Testis (tissue), 3 donors: ENCODE measurements around the gene MAPKBP1. TPM values are rescaled to one million over a fixed set of nuclear protein-coding genes. Genes with fewer than 3 reads are reported as not detected.

Source experiments
- DNase-seq: peaks from one replicate; pipeline ENCODE4 v3.0.0-alpha.2; 2019
- H3K27ac ChIP-seq, 2 donors: fragments of 200-600 bp; sonication (generic); one replicate each; pipeline ENCODE4 v1.5.1; 2019
- H3K27me3 ChIP-seq: fragments of 200-600 bp; sonication (generic); one replicate; pipeline ENCODE4 v1.5.1; 2019
- H3K36me3 ChIP-seq: fragments of 200-600 bp; sonication (generic); one replicate; pipeline ENCODE4 v1.5.1; 2017; ENCODE audit warnings: low read depth; ENCODE audit errors: missing control alignments
- H3K4me1 ChIP-seq: fragments of 200-600 bp; sonication (generic); one replicate; pipeline ENCODE4 v1.5.1; 2019
- H3K4me3 ChIP-seq, 2 donors: fragments of 200-600 bp; sonication (generic); one replicate each; pipeline ENCODE4 v1.5.1; 2017 to 2019
- H3K9me3 ChIP-seq: fragments of 200-600 bp; sonication (generic); one replicate; pipeline ENCODE4 v1.5.1; 2017
- POLR2A ChIP-seq: fragments of 450-650 bp; IDR thresholded peaks from one replicate; pipeline ENCODE4 v1.6.1; 2017; ENCODE audit warnings: antibody characterized with exemption, mild to moderate bottlenecking, moderate library complexity
- WGBS, 2 donors: methylation state at CpG; one replicate each; pipeline ENCODE4 v1.1.5; 2018; 5-methylcytosine and 5-hydroxymethylcytosine counted together
- intact Hi-C: fragments of 100-400 bp; cut with DNase I; formaldehyde crosslinking; loops from one replicate; pipeline ENCODE4 v1.15.1; 2023; ENCODE audit warnings: low total_unique reads
- polyA plus RNA-seq: library from polyadenylated mRNA; stranded (reverse); fragments of 350-450 nt; fragmentation: Illumina TruSeq; extraction: RNeasy Lipid Tissue Mini Kit (QIAGEN cat#74804); gene quantifications from one replicate; pipeline ENCODE4 v1.2.3, GENCODE V29; 2014; ENCODE audit warnings: low read depth, low replicate concordance; ENCODE audit not compliant: insufficient read depth
- total RNA-seq, 2 donors: library from RNA; depleted of rRNA; stranded (reverse); fragments of >200 nt; gene quantifications; one replicate each; pipeline ENCODE4 v1.2.3, GENCODE V29; 2016
- TF ChIP-seq, protein P1 (sequence below), 3 experiments: fragments of 450-650 bp in 2 of 3; fragments of 200-600 bp in 1 of 3; sonication (generic) in 1 of 3; IDR thresholded peaks; one replicate each; pipeline ENCODE4 v1.5.1; 2016 to 2019; ENCODE audit warnings: antibody characterized with exemption in 3 of 3, mild to moderate bottlenecking in 2 of 3, moderate library complexity in 1 of 3

Gene MAPKBP1
- total and polyA plus RNA-seq, 3 donors from 2014 or later, result 76.2 to 159 (median 156) TPM

DNA sequence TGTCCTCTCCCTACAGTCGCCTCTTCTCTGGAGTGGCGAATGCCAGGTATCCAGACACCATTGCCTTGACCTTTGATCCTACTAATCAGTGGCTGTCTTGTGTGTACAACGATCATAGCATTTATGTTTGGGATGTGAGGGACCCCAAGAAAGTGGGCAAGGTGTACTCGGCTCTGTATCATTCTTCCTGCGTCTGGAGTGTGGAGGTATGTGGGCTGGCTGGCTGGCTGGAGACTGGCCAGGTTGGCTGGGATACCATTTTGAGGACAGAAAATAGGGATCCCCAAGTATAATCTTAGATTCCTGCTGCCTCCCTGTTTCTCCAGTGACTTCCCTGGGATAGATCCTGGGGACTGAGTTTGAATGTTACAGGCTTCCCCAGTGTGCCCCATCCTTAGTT is 40.2 kb downstream of the MAPKBP1 start:
- no peak for TF ChIP-seq POLR2A
- TF ChIP-seq, protein P1, sequence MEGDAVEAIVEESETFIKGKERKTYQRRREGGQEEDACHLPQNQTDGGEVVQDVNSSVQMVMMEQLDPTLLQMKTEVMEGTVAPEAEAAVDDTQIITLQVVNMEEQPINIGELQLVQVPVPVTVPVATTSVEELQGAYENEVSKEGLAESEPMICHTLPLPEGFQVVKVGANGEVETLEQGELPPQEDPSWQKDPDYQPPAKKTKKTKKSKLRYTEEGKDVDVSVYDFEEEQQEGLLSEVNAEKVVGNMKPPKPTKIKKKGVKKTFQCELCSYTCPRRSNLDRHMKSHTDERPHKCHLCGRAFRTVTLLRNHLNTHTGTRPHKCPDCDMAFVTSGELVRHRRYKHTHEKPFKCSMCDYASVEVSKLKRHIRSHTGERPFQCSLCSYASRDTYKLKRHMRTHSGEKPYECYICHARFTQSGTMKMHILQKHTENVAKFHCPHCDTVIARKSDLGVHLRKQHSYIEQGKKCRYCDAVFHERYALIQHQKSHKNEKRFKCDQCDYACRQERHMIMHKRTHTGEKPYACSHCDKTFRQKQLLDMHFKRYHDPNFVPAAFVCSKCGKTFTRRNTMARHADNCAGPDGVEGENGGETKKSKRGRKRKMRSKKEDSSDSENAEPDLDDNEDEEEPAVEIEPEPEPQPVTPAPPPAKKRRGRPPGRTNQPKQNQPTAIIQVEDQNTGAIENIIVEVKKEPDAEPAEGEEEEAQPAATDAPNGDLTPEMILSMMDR (IDR thresholded peaks at IDR 0.05), result no peak
- 59 to 68% methylated on average over 5 of the region's 5 CpGs for WGBS, 2 donors
- peaks cover 6% of the 10 kb centered on the region for H3K4me1 ChIP-seq
- no peak overlapping the region for H3K27ac ChIP-seq
- no peak overlapping the region for H3K4me3 ChIP-seq
- H3K9me3 ChIP-seq, result no peaks in the 10 kb centered on the region
- DNase-seq, result no peak
- intact Hi-C loops, result loop anchor here (5.0 kb wide), 1 partner anchor 42 kb away; the partner anchor contains the start of gene MAPKBP1
- H3K36me3 ChIP-seq, result no peaks in the 10 kb centered on the region
- no peaks in the 10 kb centered on the region for H3K27me3 ChIP-seq

DNA sequence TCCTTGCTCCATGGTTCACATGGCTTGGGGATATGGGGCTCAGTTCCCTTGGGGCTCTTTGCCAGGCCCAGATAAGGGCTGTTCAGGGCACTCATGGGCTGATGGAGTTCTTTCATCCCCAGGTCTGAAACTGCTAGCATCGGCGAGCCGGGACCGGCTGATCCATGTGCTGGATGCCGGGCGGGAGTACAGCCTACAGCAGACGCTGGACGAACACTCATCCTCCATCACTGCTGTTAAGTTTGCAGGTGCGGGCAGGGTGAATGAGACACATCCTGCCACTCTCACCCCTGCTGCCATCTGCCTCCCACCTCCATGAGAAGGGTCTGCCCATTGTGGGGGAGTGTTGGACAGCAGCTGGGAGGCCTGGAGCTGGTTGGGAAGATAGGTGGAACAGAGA is 42.5 kb downstream of the MAPKBP1 start:
- Histone ChIP-seq H3K27me3 (no peaks in the 10 kb centered on the region), H3K4me1 (no peaks in the 10 kb centered on the region), H3K36me3 (no peaks in the 10 kb centered on the region), H3K4me3 (no peak overlapping the region), H3K9me3 (no peaks in the 10 kb centered on the region), H3K27ac (no peak overlapping the region)
- intact Hi-C loops, result no loop called here
- TF ChIP-seq POLR2A, result no peak
- TF ChIP-seq, protein P1 (IDR thresholded peaks at IDR 0.05), result no peak
- DNase-seq, result no peak
- whole genome bisulfite sequencing, 2 donors, result 72 to 97% methylated on average over 6 to 9 of the region's 9 CpGs

DNA sequence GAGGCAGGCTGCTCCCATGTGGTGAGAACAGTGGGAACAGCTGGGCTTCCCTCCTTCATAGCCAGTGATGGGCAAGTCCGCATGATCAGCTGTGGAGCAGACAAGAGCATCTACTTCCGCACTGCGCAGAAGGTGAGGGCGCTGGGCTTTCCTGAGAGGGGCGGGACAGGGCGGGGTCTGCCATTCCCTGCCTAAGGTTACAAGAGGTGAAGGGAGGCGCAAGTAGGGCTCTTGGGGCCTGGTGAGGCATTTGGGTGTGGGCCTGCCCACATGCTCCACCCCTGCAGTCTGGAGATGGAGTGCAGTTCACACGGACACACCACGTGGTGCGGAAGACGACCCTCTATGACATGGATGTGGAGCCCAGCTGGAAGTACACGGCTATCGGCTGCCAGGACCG is 43.0 kb downstream of the MAPKBP1 start:
- no peaks in the 10 kb centered on the region for H3K4me1 ChIP-seq
- intact Hi-C loops, result no loop called here
- DNase-seq, result no peak
- H3K27me3 ChIP-seq, result no peaks in the 10 kb centered on the region
- WGBS, 2 donors, result 86 to 90% methylated on average over 12 to 14 of the region's 14 CpGs
- H3K4me3 ChIP-seq, result no peak overlapping the region
- no peak overlapping the region for H3K27ac ChIP-seq
- TF ChIP-seq, protein P1 (IDR thresholded peaks at IDR 0.05), result no peak
- no peak for TF ChIP-seq POLR2A
- H3K36me3 ChIP-seq, result no peaks in the 10 kb centered on the region
- no peaks in the 10 kb centered on the region for H3K9me3 ChIP-seq

DNA sequence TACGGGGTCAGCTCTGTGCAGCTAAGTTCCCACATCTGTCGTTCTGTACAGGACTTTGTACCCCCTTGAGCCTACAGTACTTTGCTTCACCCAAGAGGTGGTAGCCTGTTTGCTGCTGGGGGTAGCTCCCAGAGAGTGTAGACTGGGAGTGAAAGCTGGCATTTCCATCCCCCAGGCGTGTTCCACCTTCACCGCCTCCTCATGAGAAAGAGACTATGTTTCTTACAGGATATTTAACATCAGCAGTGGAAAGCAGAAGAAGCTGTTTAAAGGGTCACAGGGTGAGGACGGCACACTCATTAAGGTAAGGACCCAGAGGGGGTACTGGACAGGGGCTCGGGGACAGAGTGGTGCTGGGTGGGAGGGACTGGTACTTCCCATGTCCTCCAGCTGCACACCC is 43.5 kb downstream of the MAPKBP1 start:
- Histone ChIP-seq H3K4me3 (no peak overlapping the region), H3K36me3 (no peaks in the 10 kb centered on the region), H3K9me3 (no peaks in the 10 kb centered on the region), H3K27me3 (no peaks in the 10 kb centered on the region), H3K4me1 (no peaks in the 10 kb centered on the region), H3K27ac (no peak overlapping the region)
- no peak for DNase-seq
- no peak for TF ChIP-seq POLR2A
- TF ChIP-seq, protein P1 (IDR thresholded peaks at IDR 0.05), result no peak
- 92 to 95% methylated on average over 6 of the region's 6 CpGs for WGBS, 2 donors
- intact Hi-C loops, result no loop called here

DNA sequence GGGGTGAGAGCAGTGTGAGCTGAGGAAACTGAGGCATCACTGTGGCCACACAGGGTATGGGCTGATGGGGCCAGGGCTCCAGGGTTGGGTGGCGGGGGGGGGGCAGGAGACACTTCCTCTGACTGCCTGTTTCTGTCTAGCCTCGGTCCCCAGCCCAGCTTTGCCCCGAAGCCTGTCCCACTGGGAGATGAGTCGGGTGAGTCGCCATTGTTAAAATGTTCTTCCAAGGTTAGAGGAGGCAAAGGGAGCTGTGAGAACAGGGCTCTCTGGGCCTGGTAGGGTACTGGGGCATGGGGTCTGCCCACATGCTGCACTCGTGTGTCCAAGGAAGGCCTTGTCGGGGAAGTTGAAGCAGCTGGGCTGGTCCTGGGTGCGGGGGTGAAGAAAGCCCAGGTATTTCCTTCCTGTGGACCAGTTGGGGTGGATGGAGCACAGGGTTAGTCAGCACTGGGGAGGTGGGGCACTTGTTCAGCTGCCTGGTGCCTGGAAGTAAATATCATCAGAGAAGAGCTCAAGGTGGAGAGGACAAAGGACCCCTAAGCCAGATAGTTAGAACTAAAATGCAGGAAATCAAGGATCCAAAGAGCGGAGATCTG is 45.3 kb downstream of the MAPKBP1 start:
- no peaks in the 10 kb centered on the region for H3K9me3 ChIP-seq
- TF ChIP-seq, protein P1 (IDR thresholded peaks at IDR 0.05), result no peak
- TF ChIP-seq POLR2A, result no peak
- no peaks in the 10 kb centered on the region for H3K27me3 ChIP-seq
- H3K4me1 ChIP-seq, result no peaks in the 10 kb centered on the region
- H3K36me3 ChIP-seq, result no peaks in the 10 kb centered on the region
- H3K27ac ChIP-seq, result no peak overlapping the region
- intact Hi-C loops, result no loop called here
- DNase-seq, result no peak
- WGBS, 2 donors, result 88 to 94% methylated on average over 8 to 9 of the region's 9 CpGs
- no peak overlapping the region for H3K4me3 ChIP-seq
